Renal cortical epithelial cell (primary cell): ENCODE measurements around the gene ATP5F1E. TPM values are rescaled to one million over a fixed set of nuclear protein-coding genes. Genes with fewer than 3 reads are reported as not detected.
"Not testable (repeated sequence)": the region's sequence is repeated elsewhere in the genome, so short reads cannot be mapped to it uniquely, and the experiment has no call there.

ENCODE experiments used
- DNase-seq: peaks from one replicate; pipeline ENCODE4 v3.0.0-alpha.2; 2011; ENCODE audit warnings: low read depth
- total RNA-seq: library from RNA; depleted of rRNA; stranded (reverse); fragments of >200 nt; gene quantifications from 2 replicates; pipeline ENCODE4 v1.2.3, GENCODE V29; 2014

The ATP5F1E gene
- total RNA-seq, 1 donor from 2014 or later: 22.2 TPM

- DNase-seq: no peak
Observed at GRCh38 chr20:59019217-59019616, 12.9 kb downstream of the ATP5F1E start, which contains the start of gene TUBB1. Gene TUBB1 (plus strand): TSS chr20:59019429. CDS start chr20:59019523, 94 bp downstream.

GRCh38 chr20:59018817-59019216 lies 13.3 kb downstream of the ATP5F1E start:
- no peak for DNase-seq

- DNase-seq: no peak
Observed at GRCh38 chr20:59017493-59018231, 14.5 kb downstream of the ATP5F1E start.

- DNase-seq: no peak
Observed at GRCh38 chr20:59016795-59017492, 15.2 kb downstream of the ATP5F1E start.

GRCh38 chr20:59015812-59016711 lies 16.1 kb downstream of the ATP5F1E start:
- DNase-seq: no peak

- DNase-seq: no peak
Observed at GRCh38 chr20:59015411-59015810, 16.7 kb downstream of the ATP5F1E start.

GRCh38 chr20:59014680-59015389 lies 17.3 kb downstream of the ATP5F1E start:
- DNase-seq: no peak

GRCh38 chr20:59013959-59014608 lies 18.1 kb downstream of the ATP5F1E start:
- DNase-seq: no peak

GRCh38 chr20:59013031-59013951 lies 18.8 kb downstream of the ATP5F1E start:
- no peak for DNase-seq

- not testable (repeated sequence) for DNase-seq
Observed at GRCh38 chr20:59011874-59012157, 20.3 kb downstream of the ATP5F1E start.

GRCh38 chr20:59010995-59011873 lies 20.9 kb downstream of the ATP5F1E start:
- DNase-seq: peak; percentile 87

GRCh38 chr20:59010321-59010994 lies 21.7 kb downstream of the ATP5F1E start:
- DNase-seq: peak; percentile 66

- no peak for DNase-seq
Observed at GRCh38 chr20:59008715-59009336, 23.3 kb downstream of the ATP5F1E start.

GRCh38 chr20:59007665-59008511 lies 24.2 kb downstream of the ATP5F1E start:
- peak; percentile 51 for DNase-seq

- no peak for DNase-seq
Observed at GRCh38 chr20:59006864-59007664, 25.1 kb downstream of the ATP5F1E start, which contains the start of gene CTSZ. Gene CTSZ (minus strand): TSS chr20:59007254. CDS start chr20:59007128, 126 bp downstream.
